SK-N-MC (cell line): ENCODE measurements around the gene SPEF2.

ENCODE experiments used
- DNase-seq: peaks from one replicate; pipeline ENCODE4 v3.0.0-alpha.2; 2011; ENCODE audit warnings: low read depth, low spot score
- H3K27ac ChIP-seq: fragments of 200-600 bp; sonication (generic); 2 replicates; pipeline ENCODE4 v1.5.1; 2016; ENCODE audit warnings: mixed run types
- H3K36me3 ChIP-seq: fragments of 200-600 bp; sonication (generic); 2 replicates; pipeline ENCODE4 v1.6.1; 2017; ENCODE audit warnings: antibody characterized with exemption, low read length, mixed read lengths; ENCODE audit not compliant: insufficient read depth
- H3K4me3 ChIP-seq: fragments of 200-600 bp; sonication (generic); 2 replicates; pipeline ENCODE4 v1.5.1; 2016
- H3K9ac ChIP-seq: fragments of 200-600 bp; sonication (generic); 2 replicates; pipeline ENCODE4 v1.8.0; 2017; ENCODE audit warnings: mixed run types, mixed read lengths; ENCODE audit not compliant: insufficient read length
- H3K9me3 ChIP-seq: fragments of 200-600 bp; sonication (generic); 2 replicates; pipeline ENCODE4 v1.6.1; 2017; ENCODE audit warnings: low read depth, mild to moderate bottlenecking, antibody characterized with exemption, low read length, moderate library complexity, mixed read lengths
- EZH2 ChIP-seq: fragments of 200-600 bp; sonication (generic); IDR thresholded peaks from one replicate; pipeline ENCODE4 v1.6.1; 2017; ENCODE audit warnings: antibody characterized with exemption
- FOXP2 ChIP-seq: optimal IDR thresholded peaks from 2 replicates; pipeline ENCODE3; 2011; ENCODE audit warnings: mild to moderate bottlenecking, moderate library complexity; ENCODE audit not compliant: insufficient read depth; ENCODE audit errors: extremely low read length, control extremely low read depth
- POLR2AphosphoS5 ChIP-seq: IDR thresholded peaks from 2 replicates; pipeline ENCODE4 v1.6.1; 2012; ENCODE audit warnings: mild to moderate bottlenecking, low read depth, low read length, borderline replicate concordance

SPEF2 gene

DNA sequence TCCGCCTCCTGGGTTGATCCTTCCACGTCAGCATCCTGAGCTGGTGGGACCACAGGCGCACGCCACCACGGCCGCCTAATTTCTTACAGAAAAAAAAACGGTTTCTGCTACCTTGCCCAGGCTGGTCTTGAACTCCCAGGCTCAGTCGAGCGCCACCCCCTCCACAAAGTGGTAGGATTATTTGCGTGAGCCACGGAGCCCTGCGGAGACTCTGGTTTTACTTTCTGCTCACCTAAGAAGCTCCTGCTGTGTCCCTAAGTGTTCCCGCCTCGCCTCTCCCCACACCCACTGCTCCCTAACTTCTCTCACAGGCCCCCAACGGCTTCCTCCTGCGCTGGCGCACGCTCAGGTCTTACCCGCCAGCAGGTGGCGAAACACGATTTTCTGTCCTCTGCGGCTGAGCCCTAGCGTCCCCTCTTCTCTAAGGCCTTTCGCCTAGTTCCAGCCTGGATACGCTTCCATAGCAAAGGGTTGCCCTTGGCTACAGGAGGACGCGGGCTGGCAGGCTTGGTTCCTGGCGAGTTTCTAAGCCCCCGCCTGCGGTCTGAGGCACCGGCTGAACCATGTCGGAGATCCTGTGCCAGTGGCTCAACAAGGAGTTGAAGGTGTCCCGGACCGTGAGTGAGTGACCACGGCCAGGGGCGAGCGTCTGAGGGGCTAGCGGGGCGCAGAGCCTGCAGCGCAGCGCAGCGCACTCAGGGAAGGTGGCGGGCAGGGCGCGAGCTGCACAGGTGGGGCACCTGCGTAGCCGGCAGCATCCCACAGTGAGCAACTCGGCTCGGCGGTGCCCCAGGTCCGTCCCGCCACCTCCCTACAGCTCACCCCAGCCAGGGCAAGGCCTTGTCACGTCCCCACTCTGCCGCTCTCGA, at the start of gene SPEF2:
Gene SPEF2, plus strand, starts transcription at position 429 of the 869 bp plus-strand sequence. Its CDS starts 135 bp downstream, at position 564.
- no peaks in the 10 kb centered on the region for H3K9me3 ChIP-seq
- no peaks in the 10 kb centered on the region for H3K36me3 ChIP-seq
- no peak within 1 kb of the TSS for H3K27ac ChIP-seq
- H3K4me3 ChIP-seq, result peak within 1 kb of the TSS; percentile 52
- DNase-seq, result no peak
- H3K9ac ChIP-seq, result no peak within 1 kb of the TSS
- TF ChIP-seq FOXP2 (no peak), EZH2 (no peak), POLR2AphosphoS5 (no peak)

GRCh38 chr5:35575578-35575977, 42.1 kb upstream of the SPEF2 start:
- no peak overlapping the region for H3K4me3 ChIP-seq
- TF ChIP-seq FOXP2, result no peak
- TF ChIP-seq POLR2AphosphoS5, result no peak
- TF ChIP-seq EZH2, result no peak
- DNase-seq, result no peak
- no peaks in the 10 kb centered on the region for H3K9me3 ChIP-seq
- H3K27ac ChIP-seq, result no peak overlapping the region
- H3K36me3 ChIP-seq, result no peaks in the 10 kb centered on the region
- no peak overlapping the region for H3K9ac ChIP-seq

- Histone ChIP-seq H3K36me3 (no peaks in the 10 kb centered on the region), H3K27ac (no peak overlapping the region), H3K9ac (no peak overlapping the region), H3K4me3 (no peak overlapping the region), H3K9me3 (no peaks in the 10 kb centered on the region)
- TF ChIP-seq FOXP2, result no peak
- TF ChIP-seq EZH2, result no peak
- TF ChIP-seq POLR2AphosphoS5, result no peak
- no peak for DNase-seq
These were observed 30.2 kb upstream of the SPEF2 start for GRCh38 chr5:35587419-35587818.

- Histone ChIP-seq H3K9ac (no peak overlapping the region), H3K4me3 (no peak overlapping the region), H3K9me3 (no peaks in the 10 kb centered on the region), H3K36me3 (no peaks in the 10 kb centered on the region), H3K27ac (no peak overlapping the region)
- TF ChIP-seq POLR2AphosphoS5, result no peak
- no peak for TF ChIP-seq FOXP2
- TF ChIP-seq EZH2, result no peak
- no peak for DNase-seq
These were observed 24.3 kb upstream of the SPEF2 start for GRCh38 chr5:35593338-35593737.

DNA sequence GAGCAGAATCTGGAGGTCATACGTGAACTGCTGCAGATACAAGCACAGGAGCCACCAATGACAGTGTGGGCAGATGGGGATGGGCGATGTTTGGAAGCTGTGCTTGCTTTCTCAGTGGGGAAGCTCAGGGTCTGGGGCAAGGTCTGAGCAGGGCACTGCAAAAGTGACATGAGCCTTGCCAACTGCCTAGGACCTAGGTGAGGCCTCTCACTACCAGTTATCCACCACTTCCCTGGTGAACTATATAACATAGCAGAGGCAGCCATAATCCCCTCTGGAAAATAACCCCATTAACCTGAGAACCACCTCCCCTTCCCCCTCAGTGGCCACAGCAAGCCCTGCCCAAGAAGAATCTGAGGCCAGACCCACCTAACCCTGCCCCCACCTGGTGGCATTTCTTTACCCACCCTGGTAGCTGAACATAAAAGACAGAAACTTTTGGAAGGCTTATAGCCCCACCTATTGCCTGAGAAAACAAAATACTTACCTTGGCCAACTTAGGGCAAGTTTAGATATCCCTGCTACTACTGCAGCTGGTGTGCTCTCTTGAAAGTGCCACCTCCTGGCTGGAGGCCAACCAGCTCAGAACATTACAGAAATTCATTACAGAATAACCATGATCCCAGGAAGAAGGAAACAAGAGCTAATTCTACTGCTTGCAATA, 18.8 kb upstream of the SPEF2 start:
- TF ChIP-seq POLR2AphosphoS5, result no peak
- DNase-seq, result no peak

DNA sequence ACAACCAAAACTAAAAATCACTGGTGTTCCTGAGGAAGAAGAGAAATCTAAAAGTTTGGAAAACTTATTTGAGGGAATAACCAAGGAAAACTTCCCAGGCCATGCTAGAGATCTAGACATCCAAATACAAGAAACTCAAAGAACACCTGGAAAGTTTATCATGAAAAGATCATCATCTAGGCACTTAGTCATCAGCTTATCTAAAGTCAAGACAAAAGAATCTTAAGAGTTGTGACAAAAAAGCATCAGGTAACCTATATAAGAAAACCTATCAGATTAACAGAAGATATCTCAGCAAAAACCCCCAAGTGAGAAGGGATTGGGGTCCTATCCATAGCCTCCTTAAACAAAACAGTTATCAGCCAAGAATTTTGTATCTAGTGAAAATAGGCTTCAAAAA, 17.1 kb upstream of the SPEF2 start:
- TF ChIP-seq FOXP2, result no peak
- TF ChIP-seq POLR2AphosphoS5, result no peak
- no peak for TF ChIP-seq EZH2
- no peak for DNase-seq
- no peaks in the 10 kb centered on the region for H3K9me3 ChIP-seq
- no peak overlapping the region for H3K27ac ChIP-seq
- no peak overlapping the region for H3K9ac ChIP-seq
- no peak overlapping the region for H3K4me3 ChIP-seq
- no peaks in the 10 kb centered on the region for H3K36me3 ChIP-seq

More for the DNA sequence above, 18.8 kb upstream of the SPEF2 start:
- Histone ChIP-seq H3K9me3 (no peaks in the 10 kb centered on the region), H3K36me3 (no peaks in the 10 kb centered on the region), H3K27ac (no peak overlapping the region), H3K4me3 (no peak overlapping the region), H3K9ac (no peak overlapping the region)

- no peak for DNase-seq
- TF ChIP-seq EZH2, result no peak
- TF ChIP-seq POLR2AphosphoS5, result no peak
- TF ChIP-seq FOXP2, result no peak
- Histone ChIP-seq H3K9ac (no peak overlapping the region), H3K4me3 (no peak overlapping the region), H3K36me3 (no peaks in the 10 kb centered on the region), H3K9me3 (no peaks in the 10 kb centered on the region), H3K27ac (no peak overlapping the region)
These were observed 8.5 kb upstream of the SPEF2 start for GRCh38 chr5:35608881-35609779.

- no peak for DNase-seq
- no peak for TF ChIP-seq FOXP2
- no peak for TF ChIP-seq POLR2AphosphoS5
- TF ChIP-seq EZH2, result no peak
- Histone ChIP-seq H3K9me3 (no peaks in the 10 kb centered on the region), H3K36me3 (no peaks in the 10 kb centered on the region), H3K4me3 (0 out of 2 replicates have a peak overlapping the region, but pooled peaks have one; percentile 52), H3K9ac (no peak overlapping the region), H3K27ac (no peak overlapping the region)
These were observed 616 bp upstream of the SPEF2 start for GRCh38 chr5:35617060-35617434.
